Measurements from ENCODE around the gene SNX20.
A peak's percentile ranks its signal among the peaks of the same experiment; 100 is the strongest.

Gene SNX20, protein sequence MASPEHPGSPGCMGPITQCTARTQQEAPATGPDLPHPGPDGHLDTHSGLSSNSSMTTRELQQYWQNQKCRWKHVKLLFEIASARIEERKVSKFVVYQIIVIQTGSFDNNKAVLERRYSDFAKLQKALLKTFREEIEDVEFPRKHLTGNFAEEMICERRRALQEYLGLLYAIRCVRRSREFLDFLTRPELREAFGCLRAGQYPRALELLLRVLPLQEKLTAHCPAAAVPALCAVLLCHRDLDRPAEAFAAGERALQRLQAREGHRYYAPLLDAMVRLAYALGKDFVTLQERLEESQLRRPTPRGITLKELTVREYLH

DNA sequence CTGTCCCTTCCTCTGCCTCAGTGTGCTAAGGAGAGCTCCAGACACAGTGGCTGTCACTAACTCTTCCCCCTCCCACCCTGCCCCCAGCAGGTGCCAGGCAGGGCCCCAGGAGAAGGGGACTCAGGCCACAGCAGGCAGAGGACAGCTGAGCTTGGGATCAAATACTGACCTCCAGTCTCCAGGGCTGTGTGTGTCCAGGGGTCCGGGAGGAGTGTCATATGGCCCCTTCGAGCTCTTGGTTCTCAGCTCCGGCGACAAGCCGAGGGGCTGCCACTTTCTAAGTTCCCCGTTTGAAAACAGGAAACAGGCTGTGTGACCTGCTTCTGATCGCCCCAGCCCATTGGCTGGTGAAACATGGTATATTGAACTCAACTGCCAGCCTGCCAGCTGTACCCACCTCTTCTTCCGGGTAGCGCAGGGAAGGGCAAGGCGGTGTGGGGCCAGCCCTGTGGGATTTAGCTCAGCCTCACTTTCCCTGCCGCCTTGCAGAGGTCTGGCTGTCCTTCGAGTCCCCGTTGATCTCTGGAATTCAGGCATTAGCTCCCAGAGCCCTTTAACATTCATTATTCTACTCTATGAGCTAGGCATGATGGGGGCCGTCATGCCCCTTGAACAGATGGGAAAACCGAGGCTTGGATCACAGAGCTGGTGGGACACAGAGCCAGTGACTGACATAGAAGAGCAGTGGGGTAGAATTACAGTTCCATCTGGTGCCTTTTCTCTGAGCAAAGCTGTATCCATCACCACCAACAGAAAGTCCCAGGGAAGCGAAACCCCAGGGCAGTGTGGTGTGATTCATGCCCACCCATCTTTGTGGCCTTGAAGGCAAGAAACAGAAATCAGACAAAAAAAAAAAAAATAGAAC, at the start of gene SNX20:
Gene SNX20, minus strand, starts transcription at position 292 of the 865 bp plus-strand sequence. CDS start 3,786 bp downstream, outside the sequence.
- DNase-seq = peak; percentile 48

DNA sequence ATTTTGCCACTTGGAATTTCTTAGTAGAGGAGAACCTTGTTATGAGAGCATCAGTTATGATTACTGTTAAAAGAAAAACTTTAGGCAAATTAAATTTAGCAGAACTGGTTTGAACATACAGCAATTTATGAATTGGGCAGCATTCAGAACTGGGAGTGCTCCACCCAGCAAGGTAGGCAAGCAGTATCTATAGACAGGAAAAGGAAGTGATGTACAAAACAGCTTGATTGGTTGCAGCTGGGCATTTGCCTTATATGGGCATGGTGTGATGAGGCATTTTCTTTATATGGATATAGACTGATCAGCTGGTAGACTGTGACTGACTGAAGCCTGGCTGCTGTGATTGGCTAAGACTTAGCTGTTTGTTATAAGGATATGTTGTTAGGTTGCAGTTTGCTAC, 43.2 kb upstream of the SNX20 start:
- no peak for DNase-seq

DNA sequence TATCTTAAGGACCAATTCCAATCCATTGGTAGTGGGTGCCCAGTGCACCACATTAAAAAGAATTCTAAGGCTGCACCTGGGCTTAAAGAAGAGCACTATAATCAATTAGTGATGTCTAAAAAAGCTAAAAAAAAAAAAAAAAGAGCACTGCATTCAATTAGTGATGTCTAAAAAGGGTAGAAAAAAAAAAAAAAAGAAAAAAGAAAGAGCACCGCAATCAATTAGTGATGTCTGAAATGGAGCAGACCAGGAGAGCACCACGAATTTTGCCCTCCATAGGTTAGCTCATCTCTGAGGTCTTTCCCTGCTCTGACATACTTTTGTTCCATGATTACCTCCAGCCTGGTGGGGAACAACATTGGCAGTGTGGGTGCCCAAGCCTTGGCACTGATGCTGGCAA, 41.8 kb upstream of the SNX20 start:
- no peak for DNase-seq

DNA sequence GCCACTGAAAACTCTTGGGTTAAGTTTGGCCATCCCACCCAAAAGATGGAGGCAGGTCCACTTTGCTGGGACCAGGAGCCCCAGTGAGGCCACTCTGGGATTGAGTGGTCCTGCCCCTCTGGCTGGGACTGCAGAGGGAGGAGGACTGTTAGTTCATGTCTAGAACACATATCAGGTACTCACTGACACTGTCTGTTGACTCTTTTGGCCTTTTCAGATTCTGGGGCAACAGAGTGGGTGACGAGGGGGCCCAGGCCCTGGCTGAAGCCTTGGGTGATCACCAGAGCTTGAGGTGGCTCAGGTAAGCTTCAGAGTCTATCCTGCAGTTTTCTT, 41.3 kb upstream of the SNX20 start:
- no peak for DNase-seq

DNA sequence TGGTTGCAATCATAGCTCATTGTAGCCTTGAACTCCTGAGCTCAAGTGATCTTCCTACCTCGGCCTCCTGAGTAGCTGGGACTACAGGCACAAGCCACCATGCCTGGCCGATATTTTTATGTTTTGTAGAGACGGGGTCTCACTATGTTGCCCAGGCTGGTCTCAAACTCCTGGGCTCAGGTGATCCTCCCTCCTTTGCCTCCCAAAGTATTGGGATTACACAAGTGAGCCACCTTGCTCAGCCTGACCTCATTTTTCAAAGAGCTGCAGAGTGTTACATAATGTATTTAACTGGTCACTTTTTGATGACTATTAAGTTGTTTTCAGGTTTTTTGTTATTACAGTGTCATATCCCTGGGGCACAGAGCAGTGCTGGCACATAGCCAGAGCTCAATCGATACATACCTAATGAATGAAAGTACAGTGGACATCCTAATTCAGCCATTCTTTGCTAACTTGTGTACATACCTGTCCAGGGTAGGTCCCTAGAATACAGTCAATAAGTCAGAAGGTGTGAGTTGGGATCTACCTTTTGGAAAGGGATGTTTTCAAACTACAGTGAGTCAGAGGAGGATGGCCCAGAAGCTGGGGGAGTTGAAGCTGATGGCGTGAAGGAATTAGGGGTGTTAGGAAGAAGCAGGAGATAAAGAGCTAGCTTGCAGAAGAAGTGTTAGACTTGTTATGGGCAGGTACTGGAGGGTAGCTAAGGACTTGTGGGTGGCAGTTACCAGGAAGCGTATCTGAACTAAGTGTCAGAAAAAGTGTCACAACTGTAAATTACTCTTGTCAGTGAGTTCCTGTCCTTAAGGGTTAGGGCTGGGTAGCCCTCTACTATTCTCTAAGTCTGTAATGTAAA, 40.7 kb upstream of the SNX20 start:
- no peak for DNase-seq

DNA sequence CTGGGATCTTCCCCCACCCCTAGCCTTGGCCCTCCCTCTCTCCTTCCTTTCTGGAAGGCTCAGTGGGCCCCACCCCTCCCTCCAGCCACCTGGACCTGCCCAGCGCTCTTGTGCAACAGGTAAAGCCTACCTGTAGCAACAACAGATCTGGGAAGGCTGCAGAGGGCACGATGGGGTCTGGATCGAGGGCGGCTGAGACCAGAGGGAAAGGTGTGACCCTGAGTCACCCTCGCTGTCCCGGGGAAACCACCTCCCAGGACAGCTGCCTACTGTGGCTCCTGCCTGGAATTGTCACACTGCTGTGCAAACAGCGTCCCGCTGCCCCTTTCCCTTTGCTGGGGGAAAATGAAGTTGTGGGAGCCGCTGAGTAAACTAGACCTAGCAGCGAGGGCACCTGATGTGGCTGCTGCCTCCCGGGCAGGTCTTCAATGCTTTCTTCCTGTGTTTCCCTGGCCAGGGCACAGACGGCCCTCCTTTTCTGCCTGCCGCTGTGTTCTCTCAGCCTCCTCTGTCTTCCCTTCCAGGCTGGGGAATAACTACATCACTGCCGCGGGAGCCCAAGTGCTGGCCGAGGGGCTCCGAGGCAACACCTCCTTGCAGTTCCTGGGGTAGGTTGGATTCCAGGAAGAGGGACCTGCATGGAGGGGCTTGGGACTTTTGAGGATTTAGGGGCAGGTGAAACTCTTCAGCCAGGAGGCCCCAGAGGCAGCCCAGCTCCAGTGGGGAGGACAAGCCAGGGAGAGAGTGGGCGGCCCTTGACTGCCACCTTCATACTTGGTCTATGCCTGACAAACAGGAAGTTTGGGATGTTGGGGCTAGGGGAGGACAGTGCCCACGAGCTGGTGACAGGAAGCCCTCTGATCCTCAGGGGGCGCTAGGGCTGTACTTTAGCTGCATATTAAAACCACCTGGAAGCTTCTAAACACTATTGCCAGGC, 38.6 kb upstream of the SNX20 start:
- no peak for DNase-seq

DNA sequence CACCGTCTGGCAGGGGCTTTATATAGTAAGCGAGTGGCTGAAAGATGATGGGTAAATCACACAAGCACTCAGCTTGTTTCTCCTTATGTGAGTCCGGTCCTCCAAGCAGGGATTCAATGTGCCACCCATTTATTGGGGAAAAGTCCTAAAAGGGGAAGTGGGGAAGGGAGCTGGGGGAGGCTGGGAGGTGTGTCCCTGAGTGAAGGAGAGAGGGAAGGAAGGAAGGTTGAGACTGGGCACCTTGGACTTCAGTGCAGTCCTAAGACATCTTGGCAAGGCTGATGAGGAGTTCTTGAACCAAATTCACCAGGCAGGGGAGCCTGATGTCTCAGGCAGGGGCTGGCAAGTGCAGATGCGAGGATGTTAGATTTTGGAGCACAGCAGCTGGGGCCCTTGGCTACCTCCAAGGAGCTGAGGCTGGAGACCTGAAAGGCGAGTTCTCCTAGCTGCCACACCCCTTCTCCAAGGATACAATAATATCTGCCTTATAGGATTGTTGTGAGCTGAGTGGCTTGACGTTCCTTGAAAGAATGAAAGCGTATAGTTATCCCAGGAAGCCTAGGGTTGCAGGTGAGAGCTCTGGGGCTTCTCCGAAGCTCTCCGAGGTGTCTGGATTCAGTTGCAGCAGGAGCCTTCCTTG, 37.8 kb upstream of the SNX20 start:
- no peak for DNase-seq

DNA sequence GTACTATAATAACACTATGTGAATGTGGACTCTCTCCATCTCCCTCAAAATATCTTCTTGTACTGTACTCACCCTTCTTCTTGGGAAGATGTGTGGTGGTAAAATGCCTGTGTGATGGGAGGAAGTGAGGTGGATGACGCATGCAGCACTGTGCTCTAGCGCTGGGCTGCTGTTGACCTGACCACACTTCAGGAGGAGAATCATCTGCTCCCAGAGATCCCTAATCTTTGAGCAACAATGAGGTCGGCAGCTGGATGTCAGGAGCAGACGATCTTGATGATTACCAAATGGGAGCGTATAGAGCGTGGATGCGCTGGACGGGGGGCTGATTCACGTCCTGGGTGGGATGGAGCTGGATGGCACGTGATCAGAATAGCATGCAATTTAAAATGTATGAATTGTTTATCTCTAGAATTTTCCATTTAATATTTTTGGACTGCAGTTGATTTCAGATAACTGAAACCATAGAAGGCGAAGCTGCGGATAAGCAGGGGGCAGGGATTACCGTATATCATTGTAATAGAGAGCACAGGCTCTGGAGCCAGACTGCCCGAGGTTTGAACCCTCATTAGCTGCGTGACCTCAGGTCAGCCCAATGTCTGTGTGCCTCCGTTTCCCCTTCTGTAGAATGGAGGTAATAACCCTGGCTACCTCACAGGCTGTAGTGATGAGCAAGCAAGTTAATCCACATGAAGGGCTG, 37.1 kb upstream of the SNX20 start:
- DNase-seq = no peak

DNA sequence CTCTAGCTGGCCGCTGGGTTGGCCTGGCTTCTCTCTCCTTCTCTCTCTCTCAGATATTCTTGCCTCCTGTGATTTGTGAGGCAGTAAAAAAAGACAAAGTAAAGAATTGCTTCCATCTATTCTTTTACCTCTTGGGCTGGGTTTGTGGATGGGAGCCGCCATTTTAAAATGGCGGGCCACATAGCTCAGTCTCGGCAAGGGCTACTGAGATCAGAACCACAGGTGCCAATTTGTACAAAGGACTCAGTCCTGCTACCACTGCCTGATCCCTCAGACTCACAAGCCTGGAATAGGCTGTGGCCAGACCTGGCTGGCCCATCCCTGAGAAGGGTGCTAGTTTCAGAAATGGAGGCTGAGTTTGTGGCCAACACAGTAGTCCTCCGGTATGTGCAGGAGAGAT, 36.4 kb upstream of the SNX20 start:
- DNase-seq = no peak

DNA sequence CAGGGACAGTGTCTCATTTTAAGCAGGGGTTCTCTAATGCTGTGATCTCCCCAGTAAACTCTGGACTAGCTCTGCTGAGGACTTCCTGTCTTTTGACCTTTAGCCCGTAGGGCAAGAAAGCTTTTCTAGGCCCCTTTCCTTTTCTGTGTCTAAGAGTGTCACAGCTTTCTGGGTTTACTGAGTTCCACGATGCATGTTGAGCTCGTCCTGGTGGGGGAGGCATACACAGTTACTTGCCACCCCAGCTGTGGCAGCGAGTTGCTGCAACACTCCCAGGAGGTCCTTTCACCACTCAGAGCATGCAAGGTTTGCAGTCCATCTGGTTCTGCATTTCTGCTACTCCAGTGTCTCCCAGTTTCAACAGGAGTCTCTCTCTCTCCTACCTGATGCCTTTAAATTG, 36.0 kb upstream of the SNX20 start:
- DNase-seq = no peak

DNA sequence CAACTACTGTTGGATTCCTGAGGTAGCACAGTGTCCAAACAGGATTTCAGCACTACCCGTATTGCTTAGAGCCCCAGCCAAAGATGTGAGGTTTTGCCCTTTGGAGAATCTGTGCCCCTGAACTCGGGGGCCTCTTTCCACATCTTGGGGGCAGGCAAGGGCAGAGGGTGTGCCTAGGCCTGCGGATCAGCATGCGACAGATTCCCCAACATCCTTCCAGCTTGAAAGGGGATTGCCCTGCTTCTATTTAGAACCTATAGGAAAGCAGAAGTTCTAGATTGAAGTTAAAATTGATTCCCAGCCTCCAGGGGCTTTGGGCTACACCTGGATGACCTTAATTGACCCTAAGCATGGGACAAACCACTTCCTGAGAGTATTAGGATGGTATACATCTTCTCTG, 31.8 kb upstream of the SNX20 start:
- DNase-seq = no peak

DNA sequence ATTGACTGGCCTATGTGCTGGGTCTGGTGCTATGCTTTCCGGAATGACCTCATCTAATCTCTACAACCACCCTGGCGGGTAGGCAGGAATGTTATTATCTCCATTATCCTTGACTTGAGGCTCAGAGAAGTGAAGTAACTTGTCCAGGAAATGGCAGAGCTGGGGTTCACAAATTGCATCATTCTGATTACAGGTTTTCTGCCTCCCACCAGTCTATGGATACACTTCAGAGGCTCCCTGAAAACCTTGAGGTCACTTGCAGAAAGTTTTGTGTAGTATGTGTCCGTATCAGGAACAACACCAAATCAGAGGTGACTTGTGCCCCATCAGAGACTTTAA, 31.4 kb upstream of the SNX20 start:
- DNase-seq = no peak

DNA sequence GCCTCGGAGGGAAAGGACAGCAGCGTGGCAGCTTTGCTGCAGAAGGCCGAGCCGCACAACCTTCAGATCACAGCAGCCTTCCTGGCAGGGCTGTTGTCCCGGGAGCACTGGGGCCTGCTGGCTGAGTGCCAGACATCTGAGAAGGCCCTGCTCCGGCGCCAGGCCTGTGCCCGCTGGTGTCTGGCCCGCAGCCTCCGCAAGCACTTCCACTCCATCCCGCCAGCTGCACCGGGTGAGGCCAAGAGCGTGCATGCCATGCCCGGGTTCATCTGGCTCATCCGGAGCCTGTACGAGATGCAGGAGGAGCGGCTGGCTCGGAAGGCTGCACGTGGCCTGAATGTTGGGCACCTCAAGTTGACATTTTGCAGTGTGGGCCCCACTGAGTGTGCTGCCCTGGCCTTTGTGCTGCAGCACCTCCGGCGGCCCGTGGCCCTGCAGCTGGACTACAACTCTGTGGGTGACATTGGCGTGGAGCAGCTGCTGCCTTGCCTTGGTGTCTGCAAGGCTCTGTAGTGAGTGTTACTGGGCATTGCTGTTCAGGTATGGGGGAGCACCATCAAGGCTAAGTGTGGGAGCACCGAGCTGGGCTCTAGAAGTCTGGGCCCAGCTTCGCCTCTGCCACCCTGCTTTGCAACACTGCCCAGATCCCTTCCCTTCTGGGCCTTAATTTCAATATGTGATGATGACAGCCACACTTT, 30.9 kb upstream of the SNX20 start:
- DNase-seq = no peak

DNA sequence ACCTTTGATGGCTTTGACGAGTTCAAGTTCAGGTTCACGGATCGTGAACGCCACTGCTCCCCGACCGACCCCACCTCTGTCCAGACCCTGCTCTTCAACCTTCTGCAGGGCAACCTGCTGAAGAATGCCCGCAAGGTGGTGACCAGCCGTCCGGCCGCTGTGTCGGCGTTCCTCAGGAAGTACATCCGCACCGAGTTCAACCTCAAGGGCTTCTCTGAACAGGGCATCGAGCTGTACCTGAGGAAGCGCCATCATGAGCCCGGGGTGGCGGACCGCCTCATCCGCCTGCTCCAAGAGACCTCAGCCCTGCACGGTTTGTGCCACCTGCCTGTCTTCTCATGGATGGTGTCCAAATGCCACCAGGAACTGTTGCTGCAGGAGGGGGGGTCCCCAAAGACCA, 29.9 kb upstream of the SNX20 start:
- DNase-seq = no peak

DNA sequence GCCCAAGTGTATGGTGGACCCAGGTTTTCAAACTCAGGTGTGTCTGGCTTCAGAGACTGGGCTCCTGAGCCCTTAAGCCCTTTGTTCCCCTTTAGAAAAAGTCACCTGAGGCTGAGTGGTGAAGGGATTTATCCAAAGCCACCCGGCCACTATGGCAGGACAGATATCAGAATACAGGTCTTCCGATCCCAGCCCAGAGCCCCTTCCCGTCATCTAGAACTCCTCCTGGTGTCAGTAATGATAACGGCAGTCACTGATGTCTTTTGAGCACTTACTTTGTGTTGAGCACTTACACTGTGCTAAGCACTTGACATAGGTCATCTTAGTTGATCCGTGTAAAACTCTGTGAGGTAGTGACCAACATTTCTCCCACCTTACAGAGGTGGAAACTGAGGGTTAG, 28.9 kb upstream of the SNX20 start:
- DNase-seq = no peak

DNA sequence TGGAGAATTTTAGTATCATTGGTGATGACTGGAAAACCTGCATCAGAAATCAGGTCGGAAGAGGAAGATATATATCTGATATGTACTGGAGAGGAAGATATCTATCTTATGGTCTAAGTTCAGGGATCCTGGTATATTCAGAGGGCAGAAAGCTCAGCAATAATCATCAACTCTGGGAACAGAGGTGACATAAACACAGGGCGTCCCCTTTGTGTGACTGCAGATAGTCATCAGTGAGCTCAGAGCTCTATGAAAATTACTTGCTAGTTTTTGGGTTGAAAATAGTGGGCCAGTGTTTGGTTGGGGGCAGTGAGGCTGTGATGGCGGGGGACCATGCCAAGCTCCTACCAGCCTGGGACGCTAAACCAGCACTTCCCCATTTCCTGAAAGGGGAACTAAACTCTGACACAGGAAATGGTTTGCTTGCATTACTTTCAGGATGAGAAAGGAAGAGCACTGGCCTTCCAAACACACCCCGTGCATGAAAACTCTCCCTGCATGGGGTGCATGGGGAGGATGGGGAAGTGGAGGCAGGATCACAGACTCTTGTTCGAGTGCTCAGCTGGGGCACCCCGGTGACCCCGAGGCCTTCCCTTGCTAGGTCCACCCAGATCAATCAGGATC, 28.1 kb upstream of the SNX20 start:
- no peak for DNase-seq

DNA sequence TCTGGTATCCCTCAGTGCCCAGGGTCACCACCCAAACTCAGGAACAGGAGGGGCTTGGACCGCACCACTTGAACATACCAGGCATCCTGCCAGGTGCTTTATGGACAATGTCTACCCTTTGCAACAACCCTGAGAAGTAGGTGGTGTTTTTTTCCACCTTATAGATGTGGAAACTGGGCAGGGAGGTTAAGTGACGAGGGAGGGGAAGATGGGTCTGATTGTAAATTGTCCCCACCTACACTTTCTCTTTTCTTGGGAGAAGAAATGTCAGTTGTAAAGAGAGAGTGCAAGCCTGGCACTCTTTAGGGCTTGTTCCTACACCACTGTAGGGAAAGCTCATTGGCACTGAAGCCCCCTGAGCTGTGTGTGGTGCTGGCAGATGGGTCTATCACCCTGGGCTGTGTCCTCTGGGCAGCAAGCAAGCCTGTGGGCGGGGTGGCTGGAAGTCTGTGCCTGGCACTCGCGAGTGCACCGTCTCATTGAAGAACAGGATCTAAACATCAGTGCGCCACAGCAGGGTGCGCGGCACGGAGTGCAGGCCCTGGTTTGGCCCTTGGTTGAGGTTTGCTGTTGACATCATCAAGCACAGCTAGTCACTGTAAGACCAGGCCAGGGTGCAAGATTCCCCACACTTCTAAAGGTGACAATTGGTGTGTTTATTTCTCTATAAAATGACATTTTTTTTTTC, 27.4 kb upstream of the SNX20 start:
- no peak for DNase-seq

DNA sequence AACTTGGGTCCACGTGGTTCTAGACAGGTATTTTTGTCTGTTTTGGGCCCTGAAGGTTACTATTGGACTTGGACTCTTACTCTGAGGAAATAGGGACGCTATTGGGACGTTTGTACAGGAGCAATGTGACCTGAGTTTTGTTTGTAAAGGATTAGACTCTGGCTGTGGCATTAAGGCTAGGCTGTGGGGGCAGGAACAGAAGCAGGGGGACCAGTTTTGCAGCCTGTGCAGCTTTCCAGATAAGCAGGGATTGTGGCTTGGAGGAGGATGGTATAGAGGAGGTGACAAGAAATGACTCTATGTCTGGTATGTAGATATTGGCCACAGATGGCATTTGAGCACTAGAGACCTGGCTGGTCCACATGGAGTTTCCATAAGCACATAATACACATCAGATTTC, 25.1 kb upstream of the SNX20 start:
- no peak for DNase-seq

DNA sequence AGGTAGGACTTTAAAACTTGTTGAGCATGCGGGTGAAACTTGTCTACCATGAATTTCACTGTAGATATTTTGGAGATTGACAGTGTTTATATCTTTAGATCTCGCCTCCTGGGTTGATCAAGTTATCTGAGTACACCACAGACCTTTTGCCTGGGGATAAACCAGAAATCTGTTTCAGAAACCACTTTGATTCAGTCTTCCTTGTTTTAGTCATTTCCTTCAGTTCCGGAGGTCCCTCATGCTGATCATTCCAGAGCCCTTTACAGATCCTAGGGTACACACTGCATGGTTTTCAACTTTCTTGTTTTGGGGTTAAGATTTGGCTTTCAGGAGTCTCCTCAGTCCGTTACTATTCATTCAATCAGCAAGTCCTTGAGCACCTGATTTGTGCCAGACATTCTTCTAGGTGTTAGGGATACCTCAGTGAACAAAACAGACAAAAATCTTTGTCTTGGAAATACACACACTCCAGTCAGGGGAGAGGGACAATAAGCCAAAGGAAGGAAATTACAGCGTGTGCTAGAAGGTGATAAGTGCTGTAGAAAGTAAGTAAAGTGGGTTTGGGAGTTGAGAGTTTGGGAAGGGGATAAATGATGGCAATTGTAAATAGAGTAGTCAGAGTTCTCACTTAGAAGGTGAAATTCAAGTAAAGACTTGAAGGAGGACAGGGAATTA, 24.5 kb upstream of the SNX20 start:
- DNase-seq = no peak

Measured in stimulated activated CD4-positive, alpha-beta T cell treated with anti-CD3 and anti-CD28 coated beads, Interleukin-12 subunit alpha, Interleukin-12 subunit beta, amount 100 ng/mL, for 4 hours (primary cell).